Measurements from ENCODE around the gene CACNB2.

DNA sequence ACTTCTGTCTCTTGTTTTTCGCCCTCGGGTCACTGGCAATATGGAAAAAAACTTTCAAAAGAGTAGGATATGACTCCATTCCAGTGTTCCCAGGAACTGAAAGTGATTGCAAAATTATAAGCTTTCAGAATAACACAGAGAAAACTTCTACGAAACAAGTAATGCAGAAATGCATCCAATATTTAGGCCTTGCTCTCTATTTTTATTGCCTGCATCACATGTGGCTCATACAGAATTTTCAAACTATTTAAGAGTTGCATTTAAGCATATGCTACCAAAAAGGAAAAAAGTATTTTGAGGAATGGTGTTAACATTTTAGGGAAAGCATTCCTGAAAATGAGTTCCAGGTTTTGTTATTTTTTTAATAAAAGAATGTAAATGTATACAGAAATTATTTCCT lies 228.0 kb downstream of the CACNB2 start:
- TF ChIP-seq, protein P1, sequence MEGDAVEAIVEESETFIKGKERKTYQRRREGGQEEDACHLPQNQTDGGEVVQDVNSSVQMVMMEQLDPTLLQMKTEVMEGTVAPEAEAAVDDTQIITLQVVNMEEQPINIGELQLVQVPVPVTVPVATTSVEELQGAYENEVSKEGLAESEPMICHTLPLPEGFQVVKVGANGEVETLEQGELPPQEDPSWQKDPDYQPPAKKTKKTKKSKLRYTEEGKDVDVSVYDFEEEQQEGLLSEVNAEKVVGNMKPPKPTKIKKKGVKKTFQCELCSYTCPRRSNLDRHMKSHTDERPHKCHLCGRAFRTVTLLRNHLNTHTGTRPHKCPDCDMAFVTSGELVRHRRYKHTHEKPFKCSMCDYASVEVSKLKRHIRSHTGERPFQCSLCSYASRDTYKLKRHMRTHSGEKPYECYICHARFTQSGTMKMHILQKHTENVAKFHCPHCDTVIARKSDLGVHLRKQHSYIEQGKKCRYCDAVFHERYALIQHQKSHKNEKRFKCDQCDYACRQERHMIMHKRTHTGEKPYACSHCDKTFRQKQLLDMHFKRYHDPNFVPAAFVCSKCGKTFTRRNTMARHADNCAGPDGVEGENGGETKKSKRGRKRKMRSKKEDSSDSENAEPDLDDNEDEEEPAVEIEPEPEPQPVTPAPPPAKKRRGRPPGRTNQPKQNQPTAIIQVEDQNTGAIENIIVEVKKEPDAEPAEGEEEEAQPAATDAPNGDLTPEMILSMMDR (IDR thresholded peaks at IDR 0.05; ENCODE audit: low read depth, low read length): no peak
- TF ChIP-seq EZH2phosphoT487 (IDR thresholded peaks at IDR 0.05; ENCODE audit: low read depth): no peak
